ENCODE data around the gene ZBTB20. TPM values are rescaled to one million over a fixed set of nuclear protein-coding genes. Genes with fewer than 3 reads are reported as not detected.
A peak's percentile ranks its signal among the peaks of the same experiment; 100 is the strongest.

The ZBTB20 gene
- total and polyA plus RNA-seq, 4 donors = 0.88 to 83.2 (median 20.4) TPM

DNA sequence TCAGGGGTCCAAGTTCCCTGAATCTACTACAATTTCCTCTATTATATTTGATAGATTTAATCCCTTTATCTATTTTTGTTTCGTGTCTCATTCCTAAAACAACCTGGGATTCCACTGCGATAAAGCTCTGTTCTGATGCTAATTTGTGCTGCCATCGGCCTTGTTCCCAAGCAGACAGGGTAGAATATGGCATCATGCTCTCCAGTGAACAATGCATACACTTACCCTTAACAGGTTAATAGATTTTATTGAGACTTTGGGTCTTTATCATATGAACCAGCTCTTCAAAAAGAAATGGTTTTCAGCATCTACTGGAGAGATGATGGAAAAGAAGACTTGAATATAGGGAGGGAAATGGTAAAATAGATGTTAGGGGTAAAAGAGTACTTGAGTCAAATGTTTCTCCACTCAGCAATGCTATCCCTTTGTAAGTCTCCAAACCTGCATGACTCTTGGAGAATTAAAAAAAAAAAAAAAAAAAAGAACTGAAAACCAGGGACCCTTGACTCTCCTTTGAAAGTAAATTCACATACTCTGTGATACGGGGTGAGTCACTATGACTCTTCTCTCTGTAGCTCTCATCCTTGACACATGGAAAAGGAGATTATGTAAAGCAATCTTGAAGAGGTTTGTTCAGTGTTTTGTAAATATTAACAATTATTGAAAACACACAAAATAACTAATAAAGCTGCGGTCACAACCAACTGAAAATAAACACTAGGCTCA lies 268.8 kb downstream of the ZBTB20 start:
- Histone ChIP-seq H3K9ac (ENCODE audit: low read depth in 1 of 2, low read length in 2 of 2) (no peak overlapping the region), H3K4me3 (ENCODE audit: low read depth in 1 of 3, low read length in 3 of 3) (no peak overlapping the region), H3K36me3 (ENCODE audit: control insufficient read depth in 4 of 4, insufficient read depth in 3 of 4, low read depth in 1 of 4, low read length in 3 of 4) (no peaks in the 10 kb centered on the region), H3K4me1 (ENCODE audit: control insufficient read depth in 4 of 4, insufficient read depth in 4 of 4, low read length in 3 of 4) (peaks cover 6 to 45% (median 33%) of the 10 kb centered on the region in 4 donors), H3K27ac (ENCODE audit: low read depth in 1 of 2, low read length in 2 of 2) (peak overlapping the region in 1 of 2 donors; percentile 20), H3K9me3 (ENCODE audit: control insufficient read depth in 4 of 4, low read length in 3 of 4) (no peaks in the 10 kb centered on the region), H3K27me3 (ENCODE audit: control insufficient read depth in 4 of 4, insufficient read depth in 4 of 4, low read length in 3 of 4) (no peaks in the 10 kb centered on the region)
- 91% methylated on average over 5 of the region's 5 CpGs for WGBS
- DNase-seq (ENCODE audit: low spot score) = no peak
- no peak for TF ChIP-seq TAF1 (conservative IDR thresholded peaks at IDR 0.05)
- TF ChIP-seq NR2F2 (IDR thresholded peaks at IDR 0.05) = no peak
- TF ChIP-seq, protein P1, sequence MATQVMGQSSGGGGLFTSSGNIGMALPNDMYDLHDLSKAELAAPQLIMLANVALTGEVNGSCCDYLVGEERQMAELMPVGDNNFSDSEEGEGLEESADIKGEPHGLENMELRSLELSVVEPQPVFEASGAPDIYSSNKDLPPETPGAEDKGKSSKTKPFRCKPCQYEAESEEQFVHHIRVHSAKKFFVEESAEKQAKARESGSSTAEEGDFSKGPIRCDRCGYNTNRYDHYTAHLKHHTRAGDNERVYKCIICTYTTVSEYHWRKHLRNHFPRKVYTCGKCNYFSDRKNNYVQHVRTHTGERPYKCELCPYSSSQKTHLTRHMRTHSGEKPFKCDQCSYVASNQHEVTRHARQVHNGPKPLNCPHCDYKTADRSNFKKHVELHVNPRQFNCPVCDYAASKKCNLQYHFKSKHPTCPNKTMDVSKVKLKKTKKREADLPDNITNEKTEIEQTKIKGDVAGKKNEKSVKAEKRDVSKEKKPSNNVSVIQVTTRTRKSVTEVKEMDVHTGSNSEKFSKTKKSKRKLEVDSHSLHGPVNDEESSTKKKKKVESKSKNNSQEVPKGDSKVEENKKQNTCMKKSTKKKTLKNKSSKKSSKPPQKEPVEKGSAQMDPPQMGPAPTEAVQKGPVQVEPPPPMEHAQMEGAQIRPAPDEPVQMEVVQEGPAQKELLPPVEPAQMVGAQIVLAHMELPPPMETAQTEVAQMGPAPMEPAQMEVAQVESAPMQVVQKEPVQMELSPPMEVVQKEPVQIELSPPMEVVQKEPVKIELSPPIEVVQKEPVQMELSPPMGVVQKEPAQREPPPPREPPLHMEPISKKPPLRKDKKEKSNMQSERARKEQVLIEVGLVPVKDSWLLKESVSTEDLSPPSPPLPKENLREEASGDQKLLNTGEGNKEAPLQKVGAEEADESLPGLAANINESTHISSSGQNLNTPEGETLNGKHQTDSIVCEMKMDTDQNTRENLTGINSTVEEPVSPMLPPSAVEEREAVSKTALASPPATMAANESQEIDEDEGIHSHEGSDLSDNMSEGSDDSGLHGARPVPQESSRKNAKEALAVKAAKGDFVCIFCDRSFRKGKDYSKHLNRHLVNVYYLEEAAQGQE (IDR thresholded peaks at IDR 0.05) = no peak
- TF ChIP-seq HNF4G (IDR thresholded peaks at IDR 0.05) = no peak
- no peak for TF ChIP-seq YY1 (IDR thresholded peaks at IDR 0.05)
- TF ChIP-seq HNF4A (conservative IDR thresholded peaks at IDR 0.05) = no peak
- no peak for TF ChIP-seq RAD21 (IDR thresholded peaks at IDR 0.05)
- TF ChIP-seq, protein P2, sequence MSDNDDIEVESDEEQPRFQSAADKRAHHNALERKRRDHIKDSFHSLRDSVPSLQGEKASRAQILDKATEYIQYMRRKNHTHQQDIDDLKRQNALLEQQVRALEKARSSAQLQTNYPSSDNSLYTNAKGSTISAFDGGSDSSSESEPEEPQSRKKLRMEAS (IDR thresholded peaks at IDR 0.05) = no peak
- TF ChIP-seq, protein P3, sequence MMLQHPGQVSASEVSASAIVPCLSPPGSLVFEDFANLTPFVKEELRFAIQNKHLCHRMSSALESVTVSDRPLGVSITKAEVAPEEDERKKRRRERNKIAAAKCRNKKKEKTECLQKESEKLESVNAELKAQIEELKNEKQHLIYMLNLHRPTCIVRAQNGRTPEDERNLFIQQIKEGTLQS (IDR thresholded peaks at IDR 0.05) = no peak
- TF ChIP-seq, protein P4, sequence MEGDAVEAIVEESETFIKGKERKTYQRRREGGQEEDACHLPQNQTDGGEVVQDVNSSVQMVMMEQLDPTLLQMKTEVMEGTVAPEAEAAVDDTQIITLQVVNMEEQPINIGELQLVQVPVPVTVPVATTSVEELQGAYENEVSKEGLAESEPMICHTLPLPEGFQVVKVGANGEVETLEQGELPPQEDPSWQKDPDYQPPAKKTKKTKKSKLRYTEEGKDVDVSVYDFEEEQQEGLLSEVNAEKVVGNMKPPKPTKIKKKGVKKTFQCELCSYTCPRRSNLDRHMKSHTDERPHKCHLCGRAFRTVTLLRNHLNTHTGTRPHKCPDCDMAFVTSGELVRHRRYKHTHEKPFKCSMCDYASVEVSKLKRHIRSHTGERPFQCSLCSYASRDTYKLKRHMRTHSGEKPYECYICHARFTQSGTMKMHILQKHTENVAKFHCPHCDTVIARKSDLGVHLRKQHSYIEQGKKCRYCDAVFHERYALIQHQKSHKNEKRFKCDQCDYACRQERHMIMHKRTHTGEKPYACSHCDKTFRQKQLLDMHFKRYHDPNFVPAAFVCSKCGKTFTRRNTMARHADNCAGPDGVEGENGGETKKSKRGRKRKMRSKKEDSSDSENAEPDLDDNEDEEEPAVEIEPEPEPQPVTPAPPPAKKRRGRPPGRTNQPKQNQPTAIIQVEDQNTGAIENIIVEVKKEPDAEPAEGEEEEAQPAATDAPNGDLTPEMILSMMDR (IDR thresholded peaks at IDR 0.05; ENCODE audit: low read depth, low read length, missing input control) = no peak
- no peak for TF ChIP-seq JUND (IDR thresholded peaks at IDR 0.05)
- no peak for TF ChIP-seq SP1 (IDR thresholded peaks at IDR 0.05)
- TF ChIP-seq, protein P5, sequence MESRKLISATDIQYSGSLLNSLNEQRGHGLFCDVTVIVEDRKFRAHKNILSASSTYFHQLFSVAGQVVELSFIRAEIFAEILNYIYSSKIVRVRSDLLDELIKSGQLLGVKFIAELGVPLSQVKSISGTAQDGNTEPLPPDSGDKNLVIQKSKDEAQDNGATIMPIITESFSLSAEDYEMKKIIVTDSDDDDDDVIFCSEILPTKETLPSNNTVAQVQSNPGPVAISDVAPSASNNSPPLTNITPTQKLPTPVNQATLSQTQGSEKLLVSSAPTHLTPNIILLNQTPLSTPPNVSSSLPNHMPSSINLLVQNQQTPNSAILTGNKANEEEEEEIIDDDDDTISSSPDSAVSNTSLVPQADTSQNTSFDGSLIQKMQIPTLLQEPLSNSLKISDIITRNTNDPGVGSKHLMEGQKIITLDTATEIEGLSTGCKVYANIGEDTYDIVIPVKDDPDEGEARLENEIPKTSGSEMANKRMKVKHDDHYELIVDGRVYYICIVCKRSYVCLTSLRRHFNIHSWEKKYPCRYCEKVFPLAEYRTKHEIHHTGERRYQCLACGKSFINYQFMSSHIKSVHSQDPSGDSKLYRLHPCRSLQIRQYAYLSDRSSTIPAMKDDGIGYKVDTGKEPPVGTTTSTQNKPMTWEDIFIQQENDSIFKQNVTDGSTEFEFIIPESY (IDR thresholded peaks at IDR 0.05) = no peak
- TF ChIP-seq FOXA2 (IDR thresholded peaks at IDR 0.05) = no peak
- TF ChIP-seq EGR1 (IDR thresholded peaks at IDR 0.05; ENCODE audit: low read depth in 2 of 2) = no peak
- no peak for TF ChIP-seq GABPA (IDR thresholded peaks at IDR 0.05 in 1 of 2, conservative IDR thresholded peaks at IDR 0.05 in 1 of 2)
- no peak for TF ChIP-seq RXRA (IDR thresholded peaks at IDR 0.05)

Measured in liver (tissue), 9 donors.